HCT116 (cell line): ENCODE data around the gene CGRRF1. TPM values are rescaled to one million over a fixed set of nuclear protein-coding genes. Genes with fewer than 3 reads are reported as not detected.

Source experiments
- ATAC-seq: fragments of 200-7000 bp; cut with Tn5 transposase; 2 replicates; pipeline ENCODE4 v1.9.1; 2020; ENCODE audit warnings: mild to moderate bottlenecking, moderate library complexity
- BruUV-seq: library from RNA; stranded (reverse); fragments of 400-500 nt; replicated peaks from 2 replicates; lab custom pipeline; 2021; lab: Mats Ljungman, UMichigan
- CTCF ChIA-PET: fragments of 300-600 bp; sonication (Branson Sonifier 250); formaldehyde crosslinking; loops from one replicate; lab custom pipeline; 2021; ENCODE audit warnings: antibody characterized with exemption; lab: Charles Lee
- POLR2A ChIA-PET: fragments of 300-600, 350-600 bp; sonication (Branson Sonifier 250); formaldehyde crosslinking; loops from one replicate; lab custom pipeline; 2021; ENCODE audit warnings: antibody characterized with exemption; lab: Charles Lee
- RAD21 ChIA-PET, 2 experiments: fragments of 300-600 bp; sonication (Branson Sonifier 250); formaldehyde crosslinking; loops; one replicate each; lab custom pipeline; 2023; ENCODE audit warnings: low total read pairs in 2 of 2; ENCODE audit not compliant: uncharacterized antibody in 2 of 2, unreplicated experiment in 2 of 2, low non-redundant PET in 1 of 2; lab: Charles Lee
- DNase-seq: peaks from one replicate; pipeline ENCODE4 v3.0.0-alpha.2; 2010; ENCODE audit warnings: low read depth, low spot score
- H2AFZ ChIP-seq: fragments of 200-600 bp; shearing (Covaris generic), sonication (generic); 2 replicates; pipeline ENCODE4 v1.6.1; 2017; ENCODE audit warnings: low read depth, mixed run types, mixed read lengths, antibody characterized with exemption, low read length; ENCODE audit not compliant: poor library complexity, severe bottlenecking
- H3K27ac ChIP-seq: 2 replicates; pipeline ENCODE4 v1.5.1; 2012; ENCODE audit warnings: low read depth, low read length
- H3K27me3 ChIP-seq: fragments of 200-600 bp; sonication (generic); 2 replicates; pipeline ENCODE4 v1.6.1; 2016; ENCODE audit warnings: mixed run types, low read length, mixed read lengths; ENCODE audit not compliant: insufficient read depth
- H3K36me3 ChIP-seq, 2 experiments: fragments of 200-500 bp in 1 of 2; fragments of 200-600 bp in 1 of 2; sonication (Bioruptor generic) in 1 of 2; sonication (generic) in 1 of 2; 2 replicates each; pipeline versions ENCODE4 v1.5.1 to v1.6.1; 2014 to 2016; ENCODE audit warnings: low read length in 2 of 2, inconsistent platforms in 1 of 2, mixed read lengths in 1 of 2, mixed run types in 1 of 2; ENCODE audit not compliant: insufficient read depth in 2 of 2, control insufficient read depth in 1 of 2
- H3K4me1 ChIP-seq, 2 experiments: fragments of 200-600 bp in 1 of 2; sonication (generic) in 1 of 2; 2 replicates each; pipeline versions ENCODE4 v1.5.1 to v1.6.1; 2012 to 2017; ENCODE audit warnings: low read length in 2 of 2, inconsistent platforms in 1 of 2, mild to moderate bottlenecking in 1 of 2, mixed read lengths in 1 of 2, mixed run types in 1 of 2, moderate library complexity in 1 of 2; ENCODE audit not compliant: insufficient read depth in 2 of 2, control insufficient read depth in 1 of 2
- H3K4me2 ChIP-seq: fragments of 200-600 bp; sonication (generic); 2 replicates; pipeline ENCODE4 v1.6.1; 2017; ENCODE audit warnings: mixed run types, low read length, mixed read lengths
- H3K4me3 ChIP-seq, 2 experiments: fragments of 200-600 bp in 1 of 2; sonication (generic) in 1 of 2; replicated peaks in 1 of 2; 2 replicates each; pipeline ENCODE4 v1.5.1; 2011 to 2016; ENCODE audit warnings: low read length in 2 of 2, control low read depth in 1 of 2, low read depth in 1 of 2, mild to moderate bottlenecking in 1 of 2, mixed read lengths in 1 of 2, mixed run types in 1 of 2
- H3K79me2 ChIP-seq: fragments of 200-600 bp; sonication (generic); 2 replicates; pipeline ENCODE4 v1.6.1; 2017; ENCODE audit warnings: mild to moderate bottlenecking, mixed run types, low read length, moderate library complexity, mixed read lengths; ENCODE audit not compliant: insufficient read depth
- H3K9ac ChIP-seq: fragments of 200-600 bp; sonication (generic); 2 replicates; pipeline ENCODE4 v1.6.1; 2016; ENCODE audit warnings: low read length, mixed read lengths
- H3K9me2 ChIP-seq: fragments of 200-600 bp; sonication (generic), shearing (Covaris generic); 2 replicates; pipeline ENCODE4 v1.6.1; 2017; ENCODE audit warnings: mixed run types, mild to moderate bottlenecking, moderate library complexity; ENCODE audit not compliant: insufficient read depth
- H3K9me3 ChIP-seq, 2 experiments: fragments of 200-500 bp in 1 of 2; fragments of 200-600 bp in 1 of 2; sonication (Bioruptor generic) in 1 of 2; sonication (generic) in 1 of 2; 2 replicates each; pipeline ENCODE4 v1.6.1; 2014 to 2017; ENCODE audit warnings: low read length in 2 of 2, mixed read lengths in 2 of 2, inconsistent platforms in 1 of 2, low read depth in 1 of 2, mild to moderate bottlenecking in 1 of 2, mixed run types in 1 of 2, moderate library complexity in 1 of 2; ENCODE audit not compliant: control insufficient read depth in 1 of 2, insufficient read depth in 1 of 2
- H4K20me1 ChIP-seq: fragments of 200-600 bp; sonication (generic), shearing (Covaris generic); 2 replicates; pipeline ENCODE4 v1.6.1; 2017; ENCODE audit warnings: mixed run types, mild to moderate bottlenecking, moderate library complexity; ENCODE audit not compliant: insufficient read depth
- CBX3 ChIP-seq: IDR thresholded peaks from 2 replicates; pipeline ENCODE4 v1.6.1; 2012; ENCODE audit warnings: low read depth
- CEBPB ChIP-seq: IDR thresholded peaks from 2 replicates; pipeline ENCODE4 v1.6.1; 2012; ENCODE audit warnings: low read depth
- ELF1 ChIP-seq: IDR thresholded peaks from 2 replicates; pipeline ENCODE4 v1.6.1; 2012; ENCODE audit warnings: low read depth, borderline replicate concordance
- EZH2 ChIP-seq: fragments of 200-600 bp; sonication (generic); IDR thresholded peaks from 2 replicates; pipeline ENCODE4 v1.6.1; 2017; ENCODE audit warnings: antibody characterized with exemption, mixed run types
- EZH2phosphoT487 ChIP-seq: fragments of 200-600 bp; IDR thresholded peaks from 2 replicates; pipeline ENCODE4 v1.6.1; 2018; ENCODE audit warnings: antibody characterized with exemption, borderline replicate concordance
- FOSL1 ChIP-seq: IDR thresholded peaks from 2 replicates; pipeline ENCODE4 v1.6.1; 2012; ENCODE audit warnings: low read depth
- POLR2AphosphoS5 ChIP-seq: IDR thresholded peaks from 2 replicates; pipeline ENCODE4 v1.6.1; 2011; ENCODE audit warnings: mild to moderate bottlenecking, low read depth, low read length, moderate library complexity
- RAD21 ChIP-seq: IDR thresholded peaks from 2 replicates; pipeline ENCODE4 v1.6.1; 2012; ENCODE audit warnings: low read depth, mild to moderate bottlenecking
- SIN3A ChIP-seq: IDR thresholded peaks from 2 replicates; pipeline ENCODE4 v1.6.1; 2012; ENCODE audit warnings: low read depth
- SP1 ChIP-seq: IDR thresholded peaks from 2 replicates; pipeline ENCODE4 v1.6.1; 2012; ENCODE audit warnings: low read depth
- SRF ChIP-seq: IDR thresholded peaks from 2 replicates; pipeline ENCODE4 v1.6.1; 2012; ENCODE audit warnings: low read depth
- TCF7L2 ChIP-seq: IDR thresholded peaks from 2 replicates; pipeline ENCODE4 v1.7.0; 2011; ENCODE audit warnings: borderline replicate concordance, inconsistent platforms; ENCODE audit not compliant: insufficient read depth, insufficient read length; ENCODE audit errors: extremely low read depth
- YY1 ChIP-seq: IDR thresholded peaks from 2 replicates; pipeline ENCODE4 v1.6.1; 2011; ENCODE audit warnings: low read length, low read depth, moderate library complexity, mild to moderate bottlenecking; ENCODE audit not compliant: insufficient replicate concordance; ENCODE audit errors: extremely low read depth
- ZFX ChIP-seq: fragments of 450-650 bp; IDR thresholded peaks from 2 replicates; pipeline ENCODE4 v1.6.1; 2017
- intact Hi-C: fragments of 100-400 bp; cut with micrococcal nuclease; formaldehyde crosslinking; loops from 2 replicates; pipeline ENCODE4 v1.10.0; 2022
- total RNA-seq: library from RNA; stranded (reverse); gene quantifications from one replicate; pipeline ENCODE4 v1.2.1, GENCODE V29; 2021; ENCODE audit not compliant: unreplicated experiment
- TF ChIP-seq, protein P1 (sequence below): IDR thresholded peaks from 2 replicates; pipeline ENCODE4 v1.6.1; 2011; ENCODE audit warnings: mild to moderate bottlenecking, low read length, moderate library complexity; ENCODE audit not compliant: insufficient replicate concordance; ENCODE audit errors: extremely low read depth
- TF ChIP-seq, protein P2 (sequence below): IDR thresholded peaks from 2 replicates; pipeline ENCODE4 v1.6.1; 2012
- TF ChIP-seq, protein P3 (sequence below): IDR thresholded peaks from 2 replicates; pipeline ENCODE4 v1.6.1; 2012; ENCODE audit warnings: low read depth

The CGRRF1 gene
- total RNA-seq, 1 experiment from 2014 or later: 15.9 TPM

DNA sequence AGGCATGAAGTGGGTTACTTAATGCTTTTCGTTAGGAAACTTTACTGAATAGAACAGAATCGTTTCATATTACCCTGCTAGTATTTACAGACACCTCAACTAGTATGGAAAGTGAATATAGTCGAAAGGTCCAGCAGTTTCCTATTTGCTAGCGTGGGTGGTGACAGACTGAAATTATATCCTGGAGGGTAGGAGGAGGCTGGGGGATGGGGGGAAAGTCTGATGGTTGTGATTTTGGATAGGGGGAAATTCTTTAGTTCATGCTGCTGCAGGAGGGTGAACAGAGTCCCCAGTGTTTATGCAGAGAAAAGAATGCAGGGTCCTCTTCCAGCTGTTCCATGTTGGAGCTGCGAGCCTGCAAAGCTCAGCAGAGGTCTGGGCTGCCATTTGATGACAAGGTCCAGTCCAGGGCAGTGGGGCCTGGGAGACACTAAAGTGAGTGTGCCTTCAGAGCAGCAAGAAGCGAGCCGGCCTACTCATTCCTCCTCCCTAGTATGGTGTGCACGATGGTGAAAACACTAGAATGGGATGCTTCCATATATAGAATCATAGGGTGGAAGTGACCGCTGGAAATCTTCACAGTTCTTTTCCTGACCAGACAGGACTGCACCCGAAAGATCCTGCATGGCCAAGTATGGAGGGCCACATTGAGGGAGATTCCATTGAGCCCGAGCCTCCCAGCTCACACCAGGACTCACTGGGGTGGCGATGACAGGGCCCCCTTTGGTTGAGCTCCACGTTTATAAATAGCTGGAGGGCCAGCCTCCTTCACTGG lies 59.3 kb downstream of the CGRRF1 start (continued):
- TF ChIP-seq, protein P1, sequence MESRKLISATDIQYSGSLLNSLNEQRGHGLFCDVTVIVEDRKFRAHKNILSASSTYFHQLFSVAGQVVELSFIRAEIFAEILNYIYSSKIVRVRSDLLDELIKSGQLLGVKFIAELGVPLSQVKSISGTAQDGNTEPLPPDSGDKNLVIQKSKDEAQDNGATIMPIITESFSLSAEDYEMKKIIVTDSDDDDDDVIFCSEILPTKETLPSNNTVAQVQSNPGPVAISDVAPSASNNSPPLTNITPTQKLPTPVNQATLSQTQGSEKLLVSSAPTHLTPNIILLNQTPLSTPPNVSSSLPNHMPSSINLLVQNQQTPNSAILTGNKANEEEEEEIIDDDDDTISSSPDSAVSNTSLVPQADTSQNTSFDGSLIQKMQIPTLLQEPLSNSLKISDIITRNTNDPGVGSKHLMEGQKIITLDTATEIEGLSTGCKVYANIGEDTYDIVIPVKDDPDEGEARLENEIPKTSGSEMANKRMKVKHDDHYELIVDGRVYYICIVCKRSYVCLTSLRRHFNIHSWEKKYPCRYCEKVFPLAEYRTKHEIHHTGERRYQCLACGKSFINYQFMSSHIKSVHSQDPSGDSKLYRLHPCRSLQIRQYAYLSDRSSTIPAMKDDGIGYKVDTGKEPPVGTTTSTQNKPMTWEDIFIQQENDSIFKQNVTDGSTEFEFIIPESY: no peak
- TF ChIP-seq ZFX: no peak
- TF ChIP-seq, all 23 proteins: peak for 0

DNA sequence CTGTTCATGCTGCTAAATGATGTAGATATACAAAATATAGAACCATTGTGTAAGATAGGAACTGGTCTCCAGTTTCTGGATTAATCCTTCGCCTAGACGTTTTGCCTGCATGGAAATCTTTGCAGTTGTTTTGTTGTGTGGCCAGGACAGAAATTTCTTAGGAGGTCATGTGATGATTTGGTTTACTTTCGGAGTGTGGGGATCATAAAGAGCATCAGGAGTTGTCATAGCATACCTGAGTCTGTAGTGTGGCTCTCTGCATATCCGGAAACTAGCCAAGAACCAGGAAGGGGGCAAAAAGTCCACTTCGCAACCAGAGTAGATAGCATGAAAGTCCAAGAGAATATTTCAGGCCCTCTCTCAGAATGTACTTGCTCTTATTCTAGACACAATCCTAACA lies 60.3 kb downstream of the CGRRF1 start:
- no peak overlapping the region for H2AFZ ChIP-seq
- H3K79me2 ChIP-seq: peaks cover 20% of the 10 kb centered on the region; the same call in 1 of the 2 replicates
- no peaks in the 10 kb centered on the region for H4K20me1 ChIP-seq
- H3K4me3 ChIP-seq: no peak overlapping the region
- peaks cover 0 to 26% of the 10 kb centered on the region in 2 experiments; a peak in 2 of 4 replicates for H3K36me3 ChIP-seq
- H3K27me3 ChIP-seq: no peaks in the 10 kb centered on the region
- ATAC-seq: no peak
- H3K4me1 ChIP-seq: peaks cover 2 to 37% of the 10 kb centered on the region in 2 experiments; a peak in 1 of 4 replicates
- POLR2A ChIA-PET: no interaction called here
- H3K9me3 ChIP-seq: peaks cover 4 to 10% of the 10 kb centered on the region in 2 experiments; a peak in 2 of 4 replicates
- no peak for DNase-seq
- intact Hi-C loops: no loop called here
- no peak overlapping the region for H3K9ac ChIP-seq
- no peak overlapping the region for H3K4me2 ChIP-seq
- no peak overlapping the region for H3K27ac ChIP-seq
- RAD21 ChIA-PET: no interaction called here
- no TSS peak for BruUV-seq
- CTCF ChIA-PET: no interaction called here
- no peaks in the 10 kb centered on the region for H3K9me2 ChIP-seq
- TF ChIP-seq, protein P1: no peak
- TF ChIP-seq EZH2phosphoT487 (no peak), RAD21 (no peak), ZFX (no peak), EZH2 (no peak), CBX3 (no peak), ELF1 (no peak), FOSL1 (no peak), SP1 (no peak), CEBPB (no peak), SRF (no peak), POLR2AphosphoS5 (no peak), YY1 (no peak), SIN3A (no peak), TCF7L2 (no peak)
- TF ChIP-seq, protein P2, sequence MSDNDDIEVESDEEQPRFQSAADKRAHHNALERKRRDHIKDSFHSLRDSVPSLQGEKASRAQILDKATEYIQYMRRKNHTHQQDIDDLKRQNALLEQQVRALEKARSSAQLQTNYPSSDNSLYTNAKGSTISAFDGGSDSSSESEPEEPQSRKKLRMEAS: no peak
- TF ChIP-seq, protein P3, sequence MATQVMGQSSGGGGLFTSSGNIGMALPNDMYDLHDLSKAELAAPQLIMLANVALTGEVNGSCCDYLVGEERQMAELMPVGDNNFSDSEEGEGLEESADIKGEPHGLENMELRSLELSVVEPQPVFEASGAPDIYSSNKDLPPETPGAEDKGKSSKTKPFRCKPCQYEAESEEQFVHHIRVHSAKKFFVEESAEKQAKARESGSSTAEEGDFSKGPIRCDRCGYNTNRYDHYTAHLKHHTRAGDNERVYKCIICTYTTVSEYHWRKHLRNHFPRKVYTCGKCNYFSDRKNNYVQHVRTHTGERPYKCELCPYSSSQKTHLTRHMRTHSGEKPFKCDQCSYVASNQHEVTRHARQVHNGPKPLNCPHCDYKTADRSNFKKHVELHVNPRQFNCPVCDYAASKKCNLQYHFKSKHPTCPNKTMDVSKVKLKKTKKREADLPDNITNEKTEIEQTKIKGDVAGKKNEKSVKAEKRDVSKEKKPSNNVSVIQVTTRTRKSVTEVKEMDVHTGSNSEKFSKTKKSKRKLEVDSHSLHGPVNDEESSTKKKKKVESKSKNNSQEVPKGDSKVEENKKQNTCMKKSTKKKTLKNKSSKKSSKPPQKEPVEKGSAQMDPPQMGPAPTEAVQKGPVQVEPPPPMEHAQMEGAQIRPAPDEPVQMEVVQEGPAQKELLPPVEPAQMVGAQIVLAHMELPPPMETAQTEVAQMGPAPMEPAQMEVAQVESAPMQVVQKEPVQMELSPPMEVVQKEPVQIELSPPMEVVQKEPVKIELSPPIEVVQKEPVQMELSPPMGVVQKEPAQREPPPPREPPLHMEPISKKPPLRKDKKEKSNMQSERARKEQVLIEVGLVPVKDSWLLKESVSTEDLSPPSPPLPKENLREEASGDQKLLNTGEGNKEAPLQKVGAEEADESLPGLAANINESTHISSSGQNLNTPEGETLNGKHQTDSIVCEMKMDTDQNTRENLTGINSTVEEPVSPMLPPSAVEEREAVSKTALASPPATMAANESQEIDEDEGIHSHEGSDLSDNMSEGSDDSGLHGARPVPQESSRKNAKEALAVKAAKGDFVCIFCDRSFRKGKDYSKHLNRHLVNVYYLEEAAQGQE: no peak
